ENCODE measurements around the gene RFX1.

DNA sequence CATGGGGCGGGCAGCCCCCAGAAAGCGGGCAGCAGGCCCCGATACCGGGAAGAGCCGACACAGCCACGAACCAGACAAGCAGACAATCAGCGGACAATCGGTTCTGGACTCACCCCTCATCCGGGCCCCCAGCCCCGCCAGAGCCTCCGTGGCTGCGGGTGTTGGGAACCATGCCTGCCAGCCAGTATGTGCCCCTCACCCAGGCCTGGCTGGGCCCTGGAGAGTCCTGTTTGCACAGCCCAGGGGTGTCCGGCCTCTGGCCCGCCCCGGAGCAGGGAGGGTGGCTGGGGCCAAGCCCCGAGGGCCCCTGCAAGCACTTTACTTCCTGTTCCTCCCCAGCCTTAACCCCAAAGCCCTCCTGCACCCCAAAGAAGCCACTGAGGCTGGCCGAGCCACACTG lies 75.7 kb downstream of the RFX1 start:
- TF ChIP-seq, protein P1, sequence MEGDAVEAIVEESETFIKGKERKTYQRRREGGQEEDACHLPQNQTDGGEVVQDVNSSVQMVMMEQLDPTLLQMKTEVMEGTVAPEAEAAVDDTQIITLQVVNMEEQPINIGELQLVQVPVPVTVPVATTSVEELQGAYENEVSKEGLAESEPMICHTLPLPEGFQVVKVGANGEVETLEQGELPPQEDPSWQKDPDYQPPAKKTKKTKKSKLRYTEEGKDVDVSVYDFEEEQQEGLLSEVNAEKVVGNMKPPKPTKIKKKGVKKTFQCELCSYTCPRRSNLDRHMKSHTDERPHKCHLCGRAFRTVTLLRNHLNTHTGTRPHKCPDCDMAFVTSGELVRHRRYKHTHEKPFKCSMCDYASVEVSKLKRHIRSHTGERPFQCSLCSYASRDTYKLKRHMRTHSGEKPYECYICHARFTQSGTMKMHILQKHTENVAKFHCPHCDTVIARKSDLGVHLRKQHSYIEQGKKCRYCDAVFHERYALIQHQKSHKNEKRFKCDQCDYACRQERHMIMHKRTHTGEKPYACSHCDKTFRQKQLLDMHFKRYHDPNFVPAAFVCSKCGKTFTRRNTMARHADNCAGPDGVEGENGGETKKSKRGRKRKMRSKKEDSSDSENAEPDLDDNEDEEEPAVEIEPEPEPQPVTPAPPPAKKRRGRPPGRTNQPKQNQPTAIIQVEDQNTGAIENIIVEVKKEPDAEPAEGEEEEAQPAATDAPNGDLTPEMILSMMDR (IDR thresholded peaks at IDR 0.05): no peak
- TF ChIP-seq EP300 (IDR thresholded peaks at IDR 0.05) (no peak), POLR2AphosphoS5 (IDR thresholded peaks at IDR 0.05) (no peak), POLR2A (IDR thresholded peaks at IDR 0.05) (no peak)
